Stomach smooth muscle (tissue), 2 donors: Measurements from ENCODE around the gene TP53RK.

Source experiments
- H3K27ac ChIP-seq: one replicate; pipeline ENCODE4 v1.7.0; 2013; ENCODE audit warnings: mild to moderate bottlenecking, low read length, inconsistent platforms
- H3K27me3 ChIP-seq, 2 donors: one replicate each; pipeline ENCODE4 v1.7.0; 2013; ENCODE audit warnings: low read length in 2 of 2; ENCODE audit not compliant: insufficient read depth in 2 of 2, control insufficient read depth in 1 of 2
- H3K36me3 ChIP-seq, 2 donors: one replicate each; pipeline ENCODE4 v1.7.0; 2013; ENCODE audit warnings: low read length in 2 of 2; ENCODE audit not compliant: control insufficient read depth in 2 of 2, insufficient read depth in 2 of 2
- H3K4me1 ChIP-seq: one replicate; pipeline ENCODE4 v1.7.0; 2013; ENCODE audit warnings: low read length; ENCODE audit not compliant: control insufficient read depth, insufficient read depth
- H3K4me3 ChIP-seq, 2 donors: one replicate each; pipeline ENCODE4 v1.7.0; 2013; ENCODE audit warnings: low read length in 2 of 2
- H3K9ac ChIP-seq, 2 donors: one replicate each; pipeline ENCODE4 v1.7.0; 2013; ENCODE audit warnings: low read length in 2 of 2, mild to moderate bottlenecking in 1 of 2
- H3K9me3 ChIP-seq, 2 donors: one replicate each; pipeline ENCODE4 v1.7.0; 2013; ENCODE audit warnings: low read length in 2 of 2; ENCODE audit not compliant: control insufficient read depth in 2 of 2
- donor health status: healthy.
- donor health status: Pancreatic carcinoma.

The TP53RK gene

GRCh38 chr20:46657137-46657536, 32.1 kb downstream of the TP53RK start:
- H3K9ac ChIP-seq = no peak overlapping the region
- peaks cover 0 to 9% of the 10 kb centered on the region in 2 donors for H3K27me3 ChIP-seq
- H3K9me3 ChIP-seq = peaks cover 0 to 3% of the 10 kb centered on the region in 2 donors
- no peak overlapping the region for H3K4me3 ChIP-seq
- H3K36me3 ChIP-seq = no peaks in the 10 kb centered on the region
- no peak overlapping the region for H3K27ac ChIP-seq
- H3K4me1 ChIP-seq = no peaks in the 10 kb centered on the region

GRCh38 chr20:46652699-46653098, 36.5 kb downstream of the TP53RK start:
- H3K36me3 ChIP-seq = no peaks in the 10 kb centered on the region
- no peak overlapping the region for H3K9ac ChIP-seq

GRCh38 chr20:46651091-46651962, 37.9 kb downstream of the TP53RK start, which contains the start of gene SLC13A3:
Gene SLC13A3 (minus strand): TSS chr20:46651459. CDS start chr20:46651421, 38 bp downstream.
- H3K27me3 ChIP-seq = peaks cover 7 to 24% of the 10 kb centered on the region in 2 donors
- H3K4me1 ChIP-seq = no peaks in the 10 kb centered on the region
- H3K36me3 ChIP-seq = no peaks in the 10 kb centered on the region
- peak within 1 kb of the TSS in 1 of 2 donors; percentile 8 for H3K4me3 ChIP-seq
- H3K9ac ChIP-seq = no peak within 1 kb of the TSS
- H3K27ac ChIP-seq = no peak within 1 kb of the TSS
- H3K9me3 ChIP-seq = no peaks in the 10 kb centered on the region

More at GRCh38 chr20:46652699-46653098, 36.5 kb downstream of the TP53RK start:
- H3K9me3 ChIP-seq = no peaks in the 10 kb centered on the region
- no peak overlapping the region for H3K27ac ChIP-seq
- no peak overlapping the region for H3K4me3 ChIP-seq
- no peaks in the 10 kb centered on the region for H3K4me1 ChIP-seq
- peaks cover 7 to 24% of the 10 kb centered on the region in 2 donors for H3K27me3 ChIP-seq

GRCh38 chr20:46650575-46651090, 38.6 kb downstream of the TP53RK start:
- Histone ChIP-seq H3K4me1 (no peaks in the 10 kb centered on the region), H3K9ac (no peak overlapping the region), H3K27ac (no peak overlapping the region), H3K27me3 (peaks cover 7 to 24% of the 10 kb centered on the region in 2 donors), H3K9me3 (no peaks in the 10 kb centered on the region), H3K4me3 (no peak overlapping the region), H3K36me3 (no peaks in the 10 kb centered on the region)

GRCh38 chr20:46649965-46650542, 39.2 kb downstream of the TP53RK start:
- Histone ChIP-seq H3K27me3 (peaks cover 7 to 24% of the 10 kb centered on the region in 2 donors), H3K4me3 (no peak overlapping the region), H3K4me1 (no peaks in the 10 kb centered on the region), H3K9me3 (no peaks in the 10 kb centered on the region), H3K36me3 (no peaks in the 10 kb centered on the region), H3K9ac (no peak overlapping the region), H3K27ac (no peak overlapping the region)

- no peaks in the 10 kb centered on the region for H3K36me3 ChIP-seq
- H3K9ac ChIP-seq = no peak overlapping the region
- H3K27ac ChIP-seq = no peak overlapping the region
- peaks cover 7 to 20% of the 10 kb centered on the region in 2 donors for H3K27me3 ChIP-seq
- H3K9me3 ChIP-seq = no peaks in the 10 kb centered on the region
- no peak overlapping the region for H3K4me3 ChIP-seq
- H3K4me1 ChIP-seq = no peaks in the 10 kb centered on the region
These were observed 39.6 kb downstream of the TP53RK start for GRCh38 chr20:46649650-46649949.

GRCh38 chr20:46648903-46649649, 40.2 kb downstream of the TP53RK start:
- Histone ChIP-seq H3K9ac (no peak overlapping the region), H3K4me3 (no peak overlapping the region)

GRCh38 chr20:46647469-46647868, 41.8 kb downstream of the TP53RK start:
- peaks cover 7 to 15% of the 10 kb centered on the region in 2 donors for H3K27me3 ChIP-seq
- H3K27ac ChIP-seq = no peak overlapping the region
- no peaks in the 10 kb centered on the region for H3K4me1 ChIP-seq
- no peaks in the 10 kb centered on the region for H3K9me3 ChIP-seq
- no peak overlapping the region for H3K4me3 ChIP-seq
- no peaks in the 10 kb centered on the region for H3K36me3 ChIP-seq
- H3K9ac ChIP-seq = no peak overlapping the region

More at GRCh38 chr20:46648903-46649649, 40.2 kb downstream of the TP53RK start:
- Histone ChIP-seq H3K36me3 (no peaks in the 10 kb centered on the region), H3K27ac (no peak overlapping the region), H3K9me3 (no peaks in the 10 kb centered on the region), H3K4me1 (no peaks in the 10 kb centered on the region), H3K27me3 (peaks cover 7 to 20% of the 10 kb centered on the region in 2 donors)

- Histone ChIP-seq H3K9ac (no peak overlapping the region), H3K36me3 (no peaks in the 10 kb centered on the region), H3K4me1 (no peaks in the 10 kb centered on the region), H3K27me3 (peaks cover 5 to 14% of the 10 kb centered on the region in 2 donors), H3K4me3 (no peak overlapping the region), H3K9me3 (no peaks in the 10 kb centered on the region), H3K27ac (no peak overlapping the region)
These were observed 42.4 kb downstream of the TP53RK start for GRCh38 chr20:46646659-46647380.

- H3K27me3 ChIP-seq = peaks cover 0 to 7% of the 10 kb centered on the region in 2 donors
- no peak overlapping the region for H3K4me3 ChIP-seq
- H3K9me3 ChIP-seq = no peaks in the 10 kb centered on the region
- H3K4me1 ChIP-seq = no peaks in the 10 kb centered on the region
- no peak overlapping the region for H3K9ac ChIP-seq
- H3K27ac ChIP-seq = no peak overlapping the region
- no peaks in the 10 kb centered on the region for H3K36me3 ChIP-seq
These were observed 43.1 kb downstream of the TP53RK start for GRCh38 chr20:46646122-46646521.
